Renal cortex interstitium (tissue), 11 donors: ENCODE measurements around the gene ANKRD44. TPM values are rescaled to one million over a fixed set of nuclear protein-coding genes. Genes with fewer than 3 reads are reported as not detected.

Experiments used
- DNase-seq, 11 donors: peaks; one replicate each; pipeline ENCODE4 v3.0.0-alpha.2; 2013; ENCODE audit warnings: low read depth in 9 of 11, low spot score in 4 of 11; ENCODE audit errors: extremely low read depth in 1 of 11
- polyA plus RNA-seq, 3 donors: library from polyadenylated mRNA; unstranded; fragments of 120-200 nt; gene quantifications; one replicate each; pipeline ENCODE4 v1.2.1, GENCODE V29; 2013; ENCODE audit not compliant: insufficient read length in 3 of 3

The ANKRD44 gene
- polyA plus RNA-seq, 3 donors: 10.1 to 16.0 (median 11.5) TPM

DNA sequence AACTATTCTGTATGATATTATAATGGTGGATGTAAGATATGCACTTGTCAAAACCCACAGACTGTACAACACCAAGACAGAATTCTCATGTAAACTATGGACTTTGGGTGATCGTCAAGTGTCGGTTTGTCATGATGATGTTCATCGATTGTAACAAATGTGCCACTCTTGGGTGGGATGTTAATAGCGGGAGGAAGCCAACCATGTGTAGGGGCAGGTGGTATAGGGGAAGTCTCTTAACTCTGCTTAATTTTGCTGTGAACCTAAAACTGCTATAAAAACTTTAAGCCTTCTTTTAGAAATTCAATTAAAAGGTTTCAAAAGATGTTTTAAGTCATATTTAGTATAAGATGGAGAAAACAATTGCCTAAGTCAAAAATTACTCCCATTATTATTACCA lies 139.0 kb downstream of the ANKRD44 start:
- no peak for DNase-seq

- no peak for DNase-seq
Measured at GRCh38 chr2:197170208-197170607, 140.4 kb downstream of the ANKRD44 start.

DNA sequence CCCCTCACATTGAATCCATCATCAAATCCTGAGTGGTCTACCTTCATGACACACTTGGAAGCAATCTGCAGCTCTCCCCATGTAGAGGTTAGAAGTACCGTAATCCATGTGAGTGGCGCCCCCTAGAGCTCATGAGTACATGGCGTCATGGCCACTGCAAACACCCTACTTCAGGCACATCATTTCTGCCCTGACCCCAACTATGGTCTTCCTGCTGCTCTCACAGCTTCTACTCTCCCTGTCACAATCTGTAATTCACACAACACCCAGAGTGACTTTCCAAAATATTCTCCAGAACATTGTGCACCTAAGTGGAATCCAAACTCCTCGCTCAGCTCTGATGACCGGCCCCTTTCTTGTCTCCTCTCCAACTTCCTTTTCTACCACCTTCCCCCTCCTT lies 141.9 kb downstream of the ANKRD44 start:
- peak in 1 of 11 donors; percentile 27 for DNase-seq

DNA sequence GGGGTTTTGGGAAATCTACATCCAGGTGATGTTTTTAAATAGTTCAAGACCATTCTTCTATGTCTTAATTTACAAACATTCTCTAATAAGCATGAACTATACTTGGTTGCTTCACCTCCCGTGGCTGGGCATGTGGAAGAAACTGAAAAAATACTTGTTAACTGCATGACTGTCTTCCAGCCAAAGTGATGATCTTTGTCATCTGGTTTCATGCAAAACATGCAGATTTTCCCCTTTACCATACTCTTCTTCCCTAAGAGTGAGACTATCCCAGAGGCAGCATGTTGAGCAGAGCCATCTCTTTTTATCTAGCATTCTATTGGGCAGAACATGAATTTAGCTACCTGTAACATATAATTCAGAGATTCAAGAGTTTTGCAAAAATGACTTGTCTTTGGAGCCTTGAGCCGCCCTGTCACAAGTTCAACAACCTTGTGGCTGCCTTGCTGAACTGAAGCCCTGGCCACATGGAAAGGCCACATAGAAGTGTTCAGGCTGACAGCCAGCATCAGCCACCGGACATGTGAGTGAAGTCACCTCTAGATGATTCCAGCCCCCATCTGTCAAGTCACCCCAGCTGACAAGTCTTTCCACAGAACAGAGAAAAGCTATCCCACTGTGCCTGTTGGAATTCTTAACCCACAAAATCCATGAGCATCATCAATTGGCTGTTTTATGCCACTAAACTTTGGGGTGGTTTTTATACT lies 142.8 kb downstream of the ANKRD44 start:
- DNase-seq: no peak

DNA sequence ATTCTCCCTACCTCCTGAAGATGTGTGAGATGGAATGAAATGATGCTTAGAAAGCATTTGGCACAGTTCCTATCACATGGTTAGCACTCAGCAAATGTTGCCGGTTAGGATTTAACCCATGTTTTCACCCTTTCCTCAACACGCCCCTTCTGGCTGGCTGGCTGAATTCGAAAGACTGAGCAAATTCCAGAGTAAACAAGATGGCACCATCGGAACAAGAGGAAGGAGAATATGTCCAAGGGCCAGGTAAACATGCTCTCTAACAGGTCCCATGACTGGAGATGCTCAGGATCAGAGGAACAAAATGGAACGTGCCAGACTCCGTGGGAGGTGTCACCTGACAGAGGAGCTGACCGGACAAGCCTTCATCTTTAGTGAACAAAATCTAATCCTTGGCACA lies 145.6 kb downstream of the ANKRD44 start:
- DNase-seq: no peak

- DNase-seq: peak in 4 of 11 donors; percentile 29 to 51 (median 36)
Measured at GRCh38 chr2:197164141-197164754, 146.3 kb downstream of the ANKRD44 start.

- DNase-seq: no peak
Measured at GRCh38 chr2:197163712-197164140, 146.9 kb downstream of the ANKRD44 start.

- no peak for DNase-seq
Measured at GRCh38 chr2:197161774-197162173, 148.8 kb downstream of the ANKRD44 start.

DNA sequence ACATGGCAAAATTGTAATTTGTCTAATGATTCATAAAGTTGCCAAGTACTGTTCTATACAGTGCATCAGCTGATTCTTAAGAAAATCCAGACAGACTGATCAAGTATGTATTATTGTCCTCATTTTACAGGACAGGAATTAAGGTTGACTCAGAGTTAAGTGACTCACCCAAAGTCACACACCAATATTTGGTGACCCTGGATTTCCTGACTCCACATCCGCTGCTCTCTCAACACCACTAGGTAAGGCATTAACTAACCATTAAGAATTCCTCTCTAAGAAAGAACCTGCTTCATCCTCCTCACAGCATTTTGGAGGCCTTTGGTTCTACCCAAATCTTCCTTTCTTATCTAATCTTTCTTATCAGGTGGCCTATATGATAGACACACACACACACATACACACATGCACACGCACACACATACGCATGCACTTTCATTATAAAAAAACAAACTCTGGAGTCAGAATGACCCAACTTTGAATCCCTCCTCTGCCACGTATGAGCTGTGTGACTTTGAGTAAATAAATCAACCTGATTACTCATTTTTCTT lies 150.8 kb downstream of the ANKRD44 start:
- DNase-seq: no peak

GRCh38 chr2:197158591-197159550 lies 151.7 kb downstream of the ANKRD44 start:
- DNase-seq: no peak

DNA sequence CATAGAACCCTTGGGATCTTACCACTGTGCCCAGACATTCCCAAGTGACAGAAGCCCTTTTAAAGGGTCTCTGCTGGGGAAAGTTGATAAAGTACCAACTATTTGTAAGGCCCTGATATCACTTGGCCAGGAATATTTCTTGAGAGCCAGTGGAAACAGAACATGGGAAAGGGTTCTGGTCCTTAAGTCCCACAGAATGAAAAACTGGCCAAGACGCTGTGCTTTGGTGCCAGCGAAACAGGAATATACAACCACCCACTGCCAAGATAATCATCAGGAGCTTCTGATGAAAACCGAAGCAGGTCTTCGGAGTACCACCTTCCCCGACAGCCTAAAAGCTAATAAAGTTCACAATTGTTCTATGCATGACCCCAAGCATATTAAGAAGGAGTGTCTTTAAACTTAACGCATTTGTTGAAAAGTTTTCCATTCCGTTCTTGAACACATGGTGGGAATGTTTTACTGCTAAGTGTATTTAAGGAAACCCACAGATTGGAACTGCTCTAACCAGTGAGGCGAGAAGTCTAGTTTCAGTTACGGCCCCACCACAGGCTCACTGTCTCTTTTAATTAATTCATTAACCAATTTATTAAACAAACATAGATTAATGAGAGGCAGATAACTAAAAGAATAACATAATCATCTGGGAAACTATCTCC lies 152.6 kb downstream of the ANKRD44 start:
- DNase-seq: no peak

DNA sequence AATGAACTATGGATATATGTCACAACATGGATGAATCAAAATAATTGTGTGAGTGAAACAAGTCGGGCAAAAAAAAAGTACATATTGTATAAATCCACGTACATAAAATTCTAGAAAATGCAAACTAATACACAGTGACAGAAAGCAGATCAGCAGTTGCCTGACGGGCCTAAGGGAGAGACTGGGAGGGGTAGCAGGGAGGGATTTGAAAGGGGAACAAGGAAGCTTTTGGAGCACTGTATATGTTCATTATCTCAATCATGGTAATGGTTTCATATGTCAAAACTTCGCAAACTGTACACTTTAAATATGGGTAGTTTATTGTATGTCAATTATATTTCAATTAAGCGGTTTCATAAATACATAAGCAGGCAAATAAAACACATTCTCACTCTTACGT lies 153.8 kb downstream of the ANKRD44 start:
- no peak for DNase-seq

DNA sequence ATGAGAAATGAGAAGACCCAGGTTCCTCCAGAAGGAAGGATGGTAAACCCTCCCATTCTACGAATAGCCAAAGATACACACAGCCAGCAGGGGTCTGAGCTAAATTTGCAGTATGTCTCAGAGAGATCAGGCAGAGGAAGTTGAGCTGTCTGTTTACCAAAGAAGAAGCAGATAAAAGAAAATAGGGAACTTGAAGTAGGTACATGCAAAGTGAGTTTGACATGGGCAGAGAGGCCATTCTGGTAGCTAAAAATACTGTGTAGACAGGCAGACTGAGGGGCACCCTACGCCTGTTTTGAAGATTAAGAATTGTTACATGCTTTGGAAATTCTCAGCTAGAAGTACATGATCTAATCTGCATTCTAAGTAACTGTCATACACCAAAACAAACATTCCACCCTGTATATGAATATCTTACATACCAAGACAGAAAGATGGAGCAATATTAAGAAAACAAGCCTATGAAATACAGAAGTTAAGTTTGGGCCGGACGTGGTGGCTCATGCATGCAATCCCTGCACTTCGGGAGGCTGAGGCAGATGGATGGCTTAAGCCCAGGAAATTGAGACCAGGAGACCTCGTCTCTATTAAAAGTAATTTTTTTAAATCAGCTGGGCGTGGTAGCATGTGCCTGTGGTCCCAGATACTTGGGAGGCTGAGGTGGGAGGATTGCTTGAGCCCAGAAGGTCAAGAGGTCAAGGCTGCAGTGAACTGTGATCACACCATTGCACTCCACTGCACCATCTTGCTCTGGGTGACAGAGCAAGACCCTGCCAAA lies 157.9 kb downstream of the ANKRD44 start:
- no peak for DNase-seq

GRCh38 chr2:197149546-197149945 lies 161.0 kb downstream of the ANKRD44 start:
- no peak for DNase-seq

- DNase-seq: no peak
Measured at GRCh38 chr2:197148401-197148800, 162.2 kb downstream of the ANKRD44 start.

- no peak for DNase-seq
Measured at GRCh38 chr2:197147942-197148341, 162.6 kb downstream of the ANKRD44 start.

- no peak for DNase-seq
Measured at GRCh38 chr2:197146995-197147394, 163.6 kb downstream of the ANKRD44 start.

DNA sequence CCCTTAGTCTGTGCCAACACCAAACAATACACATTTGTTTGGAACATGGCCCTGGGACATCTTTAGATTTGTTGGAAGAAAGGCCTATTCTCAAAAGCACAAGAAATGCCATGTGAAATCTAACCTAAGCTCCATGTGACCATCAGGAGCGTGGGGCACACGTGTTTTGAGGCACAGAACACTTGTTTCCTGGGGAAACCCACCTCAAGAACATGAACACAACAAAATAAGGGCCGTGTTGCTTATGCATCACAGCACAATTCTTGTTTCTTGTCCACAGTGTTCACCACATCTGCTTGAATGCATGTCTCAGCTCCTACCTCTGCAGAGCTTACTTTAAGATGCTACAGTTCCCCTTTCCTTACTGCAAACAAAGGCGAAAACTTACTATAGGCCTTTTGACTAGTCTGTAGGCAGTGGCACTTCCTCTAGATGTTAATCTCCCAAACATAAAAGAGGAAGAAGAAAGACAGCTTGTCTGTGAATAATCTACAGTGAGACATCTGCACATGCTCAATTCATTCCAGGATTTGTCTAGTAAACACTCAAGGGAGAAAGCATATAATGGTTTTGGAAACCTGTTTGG lies 165.0 kb downstream of the ANKRD44 start:
- DNase-seq: no peak
